H9 (cell line): ENCODE measurements around the gene RNU1-1. TPM values are rescaled to one million over a fixed set of nuclear protein-coding genes. Genes with fewer than 3 reads are reported as not detected.
"Not testable (repeated sequence)": the region's sequence is repeated elsewhere in the genome, so short reads cannot be mapped to it uniquely, and the experiment has no call there.

Experiments
- DNase-seq: peaks from one replicate; pipeline ENCODE4 v3.0.0-alpha.2; 2017
- H2AFZ ChIP-seq: one replicate; pipeline ENCODE4 v1.6.1; 2013; ENCODE audit warnings: mild to moderate bottlenecking, low read length, control low read depth, moderate library complexity
- H2AK5ac ChIP-seq: 2 replicates; pipeline ENCODE4 v1.6.1; 2013; ENCODE audit warnings: low read length, control low read depth, mixed read lengths; ENCODE audit not compliant: insufficient read length
- H2BK120ac ChIP-seq: one replicate; pipeline ENCODE4 v1.6.1; 2013; ENCODE audit warnings: low read depth, mild to moderate bottlenecking, low read length, control low read depth, inconsistent platforms; ENCODE audit not compliant: poor library complexity, severe bottlenecking
- H2BK12ac ChIP-seq: 2 replicates; pipeline ENCODE4 v1.6.1; 2013; ENCODE audit warnings: low read length, control low read depth, mixed read lengths, low read depth; ENCODE audit not compliant: insufficient read length
- H2BK15ac ChIP-seq: 2 replicates; pipeline ENCODE4 v1.6.1; 2013; ENCODE audit warnings: low read depth, low read length, control low read depth
- H2BK20ac ChIP-seq: one replicate; pipeline ENCODE4 v1.6.1; 2013; ENCODE audit warnings: low read depth, mild to moderate bottlenecking, low read length, control low read depth, inconsistent platforms; ENCODE audit not compliant: poor library complexity, severe bottlenecking
- H2BK5ac ChIP-seq: 2 replicates; pipeline ENCODE4 v1.6.1; 2013; ENCODE audit warnings: low read length, control low read depth, mixed read lengths; ENCODE audit not compliant: insufficient read length
- H3K14ac ChIP-seq: 2 replicates; pipeline ENCODE4 v1.6.1; 2013; ENCODE audit warnings: low read length, control low read depth; ENCODE audit not compliant: insufficient read depth
- H3K18ac ChIP-seq: 2 replicates; pipeline ENCODE4 v1.6.1; 2013; ENCODE audit warnings: low read depth, mild to moderate bottlenecking, mixed read lengths, low read length, control low read depth; ENCODE audit not compliant: insufficient read length
- H3K23ac ChIP-seq: 2 replicates; pipeline ENCODE4 v1.6.1; 2013; ENCODE audit warnings: low read length, control low read depth, mixed read lengths, low read depth; ENCODE audit not compliant: insufficient read length
- H3K23me2 ChIP-seq: 2 replicates; pipeline ENCODE4 v1.6.1; 2013; ENCODE audit warnings: low read depth, mild to moderate bottlenecking, mixed read lengths, low read length, control low read depth; ENCODE audit not compliant: insufficient read length, poor library complexity, severe bottlenecking
- H3K27ac ChIP-seq: 2 replicates; pipeline ENCODE4 v1.5.1; 2013; ENCODE audit warnings: low read length, control low read depth, mixed read lengths, low read depth; ENCODE audit not compliant: insufficient read length
- H3K27me3 ChIP-seq: 2 replicates; pipeline ENCODE4 v1.6.1; 2013; ENCODE audit warnings: low read length, control low read depth, inconsistent platforms; ENCODE audit not compliant: insufficient read depth
- H3K4ac ChIP-seq: 2 replicates; pipeline ENCODE4 v1.6.1; 2013; ENCODE audit warnings: low read depth, mild to moderate bottlenecking, control low read depth, inconsistent platforms, low read length, moderate library complexity
- H3K4me1 ChIP-seq: 2 replicates; pipeline ENCODE4 v1.6.1; 2013; ENCODE audit warnings: low read length, control low read depth, inconsistent platforms; ENCODE audit not compliant: insufficient read depth
- H3K4me2 ChIP-seq: 2 replicates; pipeline ENCODE4 v1.6.1; 2013; ENCODE audit warnings: low read length, control low read depth, mixed read lengths; ENCODE audit not compliant: insufficient read length, insufficient read depth
- H3K56ac ChIP-seq: 2 replicates; pipeline ENCODE4 v1.6.1; 2013; ENCODE audit warnings: low read depth, mild to moderate bottlenecking, mixed read lengths, low read length, control low read depth; ENCODE audit not compliant: insufficient read length
- H3K79me1 ChIP-seq: 2 replicates; pipeline ENCODE4 v1.6.1; 2013; ENCODE audit warnings: low read depth, mild to moderate bottlenecking, moderate library complexity, low read length, control low read depth, inconsistent platforms; ENCODE audit not compliant: insufficient read depth, poor library complexity, severe bottlenecking
- H3K79me2 ChIP-seq: 2 replicates; pipeline ENCODE4 v1.6.1; 2013; ENCODE audit warnings: low read length, control low read depth, inconsistent platforms; ENCODE audit not compliant: insufficient read depth
- H3K9ac ChIP-seq: 2 replicates; pipeline ENCODE4 v1.6.1; 2013; ENCODE audit warnings: low read length, control low read depth, mixed read lengths; ENCODE audit not compliant: insufficient read length; ENCODE audit errors: extremely low read depth
- H3K9me3 ChIP-seq: one replicate; pipeline ENCODE4 v1.6.1; 2013; ENCODE audit warnings: low read depth, low read length, inconsistent platforms; ENCODE audit not compliant: control insufficient read depth
- H3T11ph ChIP-seq: one replicate; pipeline ENCODE4 v1.6.1; 2013; ENCODE audit warnings: mild to moderate bottlenecking, low read length, control low read depth, inconsistent platforms
- H4K20me1 ChIP-seq: one replicate; pipeline ENCODE4 v1.6.1; 2013; ENCODE audit not compliant: control insufficient read depth, insufficient read length, insufficient read depth
- H4K5ac ChIP-seq: 2 replicates; pipeline ENCODE4 v1.6.1; 2013; ENCODE audit warnings: low read depth, mild to moderate bottlenecking, mixed read lengths, low read length, control low read depth; ENCODE audit not compliant: insufficient read length
- H4K8ac ChIP-seq: replicated peaks from 2 replicates; pipeline ENCODE4 v1.6.1; 2013; ENCODE audit warnings: low read length, control low read depth, mixed read lengths, low read depth; ENCODE audit not compliant: insufficient read length
- H4K91ac ChIP-seq: 2 replicates; pipeline ENCODE4 v1.6.1; 2013; ENCODE audit warnings: low read depth, mild to moderate bottlenecking, moderate library complexity, mixed read lengths, low read length, control low read depth; ENCODE audit not compliant: insufficient read length
- H3K27ac Mint-ChIP-seq, 3 experiments: 2 replicates in 2 of 3; 3 replicates in 1 of 3; pipeline ENCODE4 v1.8.0; 2020 to 2021; ENCODE audit warnings: mixed read lengths in 3 of 3, mild to moderate bottlenecking in 1 of 3, moderate library complexity in 1 of 3
- H3K27me3 Mint-ChIP-seq: 2 replicates; pipeline ENCODE4 v1.8.0; 2021; ENCODE audit warnings: low read depth, mild to moderate bottlenecking, moderate library complexity, mixed read lengths
- H3K36me3 Mint-ChIP-seq, 3 experiments: 2 replicates in 2 of 3; 3 replicates in 1 of 3; pipeline ENCODE4 v1.8.0; 2020 to 2021; ENCODE audit warnings: low read depth in 3 of 3, mixed read lengths in 3 of 3; ENCODE audit not compliant: insufficient read depth in 1 of 3
- H3K4me1 Mint-ChIP-seq, 2 experiments: 2 replicates each; pipeline ENCODE4 v1.8.0; 2020; ENCODE audit warnings: mixed read lengths in 2 of 2
- H3K4me3 Mint-ChIP-seq, 2 experiments: 2 replicates in 1 of 2; 3 replicates in 1 of 2; pipeline ENCODE4 v1.8.0; 2020 to 2021; ENCODE audit warnings: mild to moderate bottlenecking in 2 of 2, mixed read lengths in 2 of 2, moderate library complexity in 1 of 2
- H3K9me3 Mint-ChIP-seq, 2 experiments: 2 replicates in 1 of 2; 3 replicates in 1 of 2; pipeline ENCODE4 v1.8.0; 2020; ENCODE audit warnings: mild to moderate bottlenecking in 2 of 2, mixed read lengths in 2 of 2, moderate library complexity in 1 of 2
- whole genome bisulfite sequencing: extraction: QIAGEN DNeasy Blood & Tissue Kit; methylation state at CpG from one replicate; pipeline ENCODE4 v1.1.7; 2013; ENCODE audit warnings: missing lambda C conversion rate, low lambda C conversion rate, mixed read lengths; ENCODE audit not compliant: insufficient read length; ENCODE audit errors: extremely low coverage; 5-methylcytosine and 5-hydroxymethylcytosine counted together
- total RNA-seq: library from RNA; stranded (reverse); gene quantifications from 2 replicates; pipeline ENCODE4 v1.2.1, GENCODE V29; 2021

RNU1-1 gene
- total RNA-seq, 1 experiment from 2014 or later, result 2,051 TPM

DNA sequence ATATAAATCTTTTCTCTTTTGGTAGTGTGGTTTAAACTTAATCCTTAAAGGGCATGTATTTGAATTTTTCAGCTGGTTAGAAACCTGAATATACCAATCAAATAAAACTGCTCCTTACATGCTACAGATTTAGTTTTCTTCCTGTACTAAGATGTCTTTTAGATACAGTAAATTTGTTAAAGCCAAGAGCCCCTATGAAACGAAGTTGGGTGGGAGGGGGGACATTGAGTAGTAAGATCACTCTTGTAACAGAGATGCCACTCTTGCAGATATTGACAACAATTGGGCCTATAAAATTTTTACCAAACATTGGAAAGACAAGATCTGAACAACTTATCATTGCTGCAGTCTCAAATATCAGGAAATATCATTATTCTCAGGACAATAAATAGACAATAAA, 2.2 kb downstream of the RNU1-1 start:
- not testable (repeated sequence) for H3K4me3 Mint-ChIP-seq, H3K18ac ChIP-seq, H4K91ac ChIP-seq, H2BK20ac ChIP-seq, H3K79me2 ChIP-seq, H2BK5ac ChIP-seq, H4K5ac ChIP-seq, H3K4ac ChIP-seq, H4K8ac ChIP-seq, H3K56ac ChIP-seq, H2BK15ac ChIP-seq, H3K79me1 ChIP-seq, H3K4me1 ChIP-seq, H3K27me3 Mint-ChIP-seq, H4K20me1 ChIP-seq, H2BK120ac ChIP-seq, H3K23me2 ChIP-seq, H3K36me3 Mint-ChIP-seq, H3K4me2 ChIP-seq, H3K9me3 ChIP-seq, H2AK5ac ChIP-seq, H3K27me3 ChIP-seq, DNase-seq, H3K23ac ChIP-seq, H3T11ph ChIP-seq, H3K9ac ChIP-seq, H3K9me3 Mint-ChIP-seq, H2AFZ ChIP-seq, H3K27ac ChIP-seq, H3K27ac Mint-ChIP-seq, H3K4me1 Mint-ChIP-seq, H2BK12ac ChIP-seq, H3K14ac ChIP-seq
- WGBS, result no CpG with 5 or more reads among the region's 1 CpG

DNA sequence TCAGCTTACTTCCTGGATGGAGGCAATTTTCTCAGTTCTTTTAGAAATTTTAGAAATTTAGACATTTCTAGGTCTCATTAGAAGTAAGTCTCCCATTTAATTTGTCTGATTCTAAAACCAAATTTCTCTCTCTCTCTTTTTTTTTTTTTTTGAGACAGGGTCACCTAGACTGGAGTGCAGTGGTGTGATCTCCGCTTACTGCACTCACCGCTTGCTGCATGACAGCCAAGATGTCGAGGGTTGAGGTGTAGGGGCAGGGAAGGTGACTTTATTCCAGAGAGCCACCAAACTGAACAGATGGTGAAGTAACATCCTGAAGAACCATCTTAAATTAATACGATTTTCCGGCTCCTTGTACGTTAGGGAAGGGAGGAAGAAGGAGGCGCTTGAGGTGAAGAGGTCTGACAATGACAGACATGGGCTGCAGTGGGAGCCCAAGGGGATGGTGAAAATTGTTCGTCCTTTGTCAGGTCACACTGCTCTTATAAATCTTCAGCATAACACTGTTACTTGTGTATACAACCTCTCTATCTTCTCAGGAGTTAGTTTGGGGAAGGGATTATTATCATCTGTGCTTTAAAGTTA, 5.1 kb downstream of the RNU1-1 start:
- not testable (repeated sequence) for H2BK20ac ChIP-seq, H3K56ac ChIP-seq, H3K4ac ChIP-seq, H4K5ac ChIP-seq, H3K4me2 ChIP-seq, H3K4me3 Mint-ChIP-seq, H3K9ac ChIP-seq, H3K27me3 ChIP-seq, H3K4me1 ChIP-seq, H3K79me1 ChIP-seq, H2BK15ac ChIP-seq, H3K27ac Mint-ChIP-seq, DNase-seq, H4K20me1 ChIP-seq, H3K23me2 ChIP-seq, H3K4me1 Mint-ChIP-seq, H3K23ac ChIP-seq, H3T11ph ChIP-seq, H3K18ac ChIP-seq, H2AFZ ChIP-seq, H3K79me2 ChIP-seq, H4K8ac ChIP-seq, H3K27me3 Mint-ChIP-seq, H2BK5ac ChIP-seq, H3K36me3 Mint-ChIP-seq, H3K9me3 ChIP-seq, H2AK5ac ChIP-seq, H4K91ac ChIP-seq, H3K27ac ChIP-seq, H2BK120ac ChIP-seq, H3K14ac ChIP-seq, H2BK12ac ChIP-seq
- peaks cover 10% of the 10 kb centered on the region in 2 experiments; a peak in 4 of 5 replicates for H3K9me3 Mint-ChIP-seq
- no CpG with 5 or more reads among the region's 8 CpGs for WGBS
